Stomach (tissue), 4 donors: ENCODE results near the gene SYT7.

Experiments
- CTCF ChIP-seq, 7 experiments: fragments of 450-650 bp in 4 of 7; fragments of 200-600 bp in 3 of 7; sonication (generic) in 3 of 7; IDR thresholded peaks; one replicate each; pipeline ENCODE4 v1.5.1; 2016 to 2019; ENCODE audit warnings: antibody characterized with exemption in 7 of 7, control low read depth in 2 of 7, mild to moderate bottlenecking in 1 of 7
- EP300 ChIP-seq: sonication (generic); formaldehyde crosslinking; IDR thresholded peaks from one replicate; pipeline ENCODE4 v1.6.1; 2017; ENCODE audit warnings: antibody characterized with exemption
- POLR2A ChIP-seq, 4 donors: fragments of 450-650 bp; IDR thresholded peaks; one replicate each; pipeline ENCODE4 v1.6.1; 2016; ENCODE audit warnings: antibody characterized with exemption in 4 of 4, control low read depth in 2 of 4, mild to moderate bottlenecking in 1 of 4, moderate library complexity in 1 of 4
- POLR2AphosphoS5 ChIP-seq, 3 donors: sonication (generic); formaldehyde crosslinking; IDR thresholded peaks; one replicate each; pipeline ENCODE4 v1.6.1; 2016; ENCODE audit warnings: antibody characterized with exemption in 3 of 3

- TF ChIP-seq POLR2AphosphoS5 (IDR thresholded peaks at IDR 0.05) (no peak), CTCF (IDR thresholded peaks at IDR 0.05) (no peak), EP300 (no peak), POLR2A (IDR thresholded peaks at IDR 0.05) (no peak)
Measured at GRCh38 chr11:61552108-61552635, 28.7 kb downstream of the SYT7 start.
